Calu3 (cell line): Measurements from ENCODE around the gene MBL2. TPM values are rescaled to one million over a fixed set of nuclear protein-coding genes. Genes with fewer than 3 reads are reported as not detected.

Experiments used
- BruUV-seq: library from RNA; stranded (reverse); fragments of 400-500 nt; replicated peaks from 2 replicates; lab custom pipeline; 2021; lab: Mats Ljungman, UMichigan
- CTCF ChIA-PET: fragments of 300-600 bp; sonication (Branson Sonifier 250); formaldehyde crosslinking; loops from one replicate; lab custom pipeline; 2022; ENCODE audit warnings: antibody characterized with exemption; lab: Charles Lee
- DNase-seq: peaks from one replicate; pipeline ENCODE4 v3.0.0; 2022
- H3K27ac Mint-ChIP-seq: one replicate; pipeline ENCODE4 v1.8.0; 2022; ENCODE audit warnings: mixed read lengths; ENCODE audit not compliant: unreplicated experiment
- H3K27me3 Mint-ChIP-seq: one replicate; pipeline ENCODE4 v1.8.0; 2022; ENCODE audit warnings: mixed read lengths; ENCODE audit not compliant: unreplicated experiment
- H3K36me3 Mint-ChIP-seq: one replicate; pipeline ENCODE4 v1.8.0; 2022; ENCODE audit warnings: mild to moderate bottlenecking, moderate library complexity, mixed read lengths; ENCODE audit not compliant: insufficient read depth, unreplicated experiment
- H3K4me1 Mint-ChIP-seq: one replicate; pipeline ENCODE4 v1.8.0; 2022; ENCODE audit warnings: mild to moderate bottlenecking, low read depth, mixed read lengths; ENCODE audit not compliant: unreplicated experiment
- H3K4me3 Mint-ChIP-seq: one replicate; pipeline ENCODE4 v1.8.0; 2022; ENCODE audit warnings: mild to moderate bottlenecking, low read depth, moderate library complexity, mixed read lengths; ENCODE audit not compliant: unreplicated experiment
- H3K9me3 Mint-ChIP-seq: one replicate; pipeline ENCODE4 v1.8.0; 2022; ENCODE audit warnings: low read depth, mixed read lengths; ENCODE audit not compliant: unreplicated experiment
- CTCF ChIP-seq: fragments of 200-600 bp; IDR thresholded peaks from one replicate; pipeline ENCODE4 v1.8.0; 2022; ENCODE audit warnings: antibody characterized with exemption; ENCODE audit not compliant: unreplicated experiment
- intact Hi-C: fragments of 100-400 bp; cut with micrococcal nuclease; formaldehyde crosslinking; loops from one replicate; pipeline ENCODE4 v1.10.0; 2022; ENCODE audit not compliant: unreplicated experiment
- total RNA-seq: library from RNA; stranded (reverse); gene quantifications from 2 replicates; pipeline ENCODE4 v1.2.3, GENCODE V29; 2022

MBL2 gene
- total RNA-seq, 1 experiment from 2014 or later = not detected

GRCh38 chr10:52801947-52802346 lies 29.4 kb upstream of the MBL2 start:
- Mint-ChIP-seq H3K4me3 (no peak overlapping the region), H3K9me3 (peaks cover 2% of the 10 kb centered on the region), H3K4me1 (peaks cover 16% of the 10 kb centered on the region), H3K36me3 (no peaks in the 10 kb centered on the region), H3K27ac (peak overlapping the region; percentile 75), H3K27me3 (peaks cover 3% of the 10 kb centered on the region)
- CTCF ChIA-PET = no interaction called here
- intact Hi-C loops = no loop called here
- DNase-seq = no peak
- no peak for TF ChIP-seq CTCF
- BruUV-seq = no TSS peak

GRCh38 chr10:52786098-52786497 lies 13.5 kb upstream of the MBL2 start:
- Mint-ChIP-seq H3K4me1 (no peaks in the 10 kb centered on the region), H3K36me3 (no peaks in the 10 kb centered on the region), H3K9me3 (no peaks in the 10 kb centered on the region), H3K27me3 (peaks cover 15% of the 10 kb centered on the region), H3K27ac (no peak overlapping the region), H3K4me3 (no peak overlapping the region)
- no peak for TF ChIP-seq CTCF
- CTCF ChIA-PET = no interaction called here
- BruUV-seq = no TSS peak
- intact Hi-C loops = no loop called here
- DNase-seq = no peak

DNA sequence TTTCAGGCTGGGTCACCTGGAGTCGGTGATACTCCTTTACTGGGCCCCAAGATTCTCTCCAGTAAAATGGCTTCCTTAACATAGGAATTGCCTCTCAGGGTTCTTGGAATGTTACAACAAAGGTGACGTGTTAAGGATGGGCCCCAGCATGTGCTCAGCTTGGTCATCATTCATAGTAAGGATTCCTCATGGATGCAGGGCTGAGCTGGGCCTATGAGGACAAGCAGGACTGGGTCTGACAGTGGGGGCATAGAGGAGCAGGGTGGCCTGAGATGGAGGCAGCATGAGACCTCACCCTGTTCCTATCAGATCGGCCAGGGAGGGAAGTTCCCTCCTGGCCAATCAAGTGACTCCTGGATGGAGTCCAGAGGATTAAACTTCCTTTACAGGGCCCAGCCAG lies 12.8 kb upstream of the MBL2 start:
- no TSS peak for BruUV-seq
- Mint-ChIP-seq H3K9me3 (no peaks in the 10 kb centered on the region), H3K27me3 (peaks cover 15% of the 10 kb centered on the region), H3K27ac (no peak overlapping the region), H3K36me3 (no peaks in the 10 kb centered on the region), H3K4me3 (no peak overlapping the region), H3K4me1 (no peaks in the 10 kb centered on the region)
- DNase-seq = no peak
- no peak for TF ChIP-seq CTCF
- CTCF ChIA-PET = no interaction called here
- intact Hi-C loops = no loop called here

GRCh38 chr10:52783726-52784125 lies 11.1 kb upstream of the MBL2 start:
- H3K9me3 Mint-ChIP-seq = no peaks in the 10 kb centered on the region
- no peak for TF ChIP-seq CTCF
- intact Hi-C loops = no loop called here
- CTCF ChIA-PET = no interaction called here
- H3K4me1 Mint-ChIP-seq = no peaks in the 10 kb centered on the region
- H3K36me3 Mint-ChIP-seq = no peaks in the 10 kb centered on the region
- BruUV-seq = no TSS peak
- peaks cover 15% of the 10 kb centered on the region for H3K27me3 Mint-ChIP-seq
- no peak for DNase-seq
- no peak overlapping the region for H3K4me3 Mint-ChIP-seq
- no peak overlapping the region for H3K27ac Mint-ChIP-seq

DNA sequence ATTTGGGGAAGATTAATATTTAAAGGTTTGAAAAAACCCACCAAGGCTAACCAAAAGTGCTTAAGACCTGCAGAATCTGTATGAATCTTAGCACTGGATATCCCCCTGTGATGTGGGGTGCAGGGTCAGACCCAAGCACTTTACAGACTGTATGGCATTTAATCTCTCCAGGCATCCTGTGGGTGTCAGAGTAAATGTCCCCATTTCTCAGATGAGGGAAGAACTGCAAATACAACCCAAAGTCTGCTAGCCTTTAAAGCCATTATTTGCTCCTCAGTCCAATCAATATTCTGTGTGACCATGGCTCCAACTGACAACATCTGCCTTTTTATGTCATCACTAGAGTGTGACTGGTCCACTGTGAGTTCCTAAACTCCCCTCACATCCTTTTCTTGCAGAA lies 10.0 kb upstream of the MBL2 start:
- no peaks in the 10 kb centered on the region for H3K36me3 Mint-ChIP-seq
- intact Hi-C loops = no loop called here
- no peak for DNase-seq
- no peak for TF ChIP-seq CTCF
- no peaks in the 10 kb centered on the region for H3K4me1 Mint-ChIP-seq
- H3K9me3 Mint-ChIP-seq = no peaks in the 10 kb centered on the region
- CTCF ChIA-PET = no interaction called here
- no peak overlapping the region for H3K4me3 Mint-ChIP-seq
- no TSS peak for BruUV-seq
- H3K27me3 Mint-ChIP-seq = peaks cover 15% of the 10 kb centered on the region
- H3K27ac Mint-ChIP-seq = no peak overlapping the region
